ENCODE results near the gene LYVE1. TPM values are rescaled to one million over a fixed set of nuclear protein-coding genes. Genes with fewer than 3 reads are reported as not detected.

Gene LYVE1
- polyA plus RNA-seq, 2 of the 4 experiments (the other 2 are of a cell fraction): 0.04 TPM; not detected in 1

DNA sequence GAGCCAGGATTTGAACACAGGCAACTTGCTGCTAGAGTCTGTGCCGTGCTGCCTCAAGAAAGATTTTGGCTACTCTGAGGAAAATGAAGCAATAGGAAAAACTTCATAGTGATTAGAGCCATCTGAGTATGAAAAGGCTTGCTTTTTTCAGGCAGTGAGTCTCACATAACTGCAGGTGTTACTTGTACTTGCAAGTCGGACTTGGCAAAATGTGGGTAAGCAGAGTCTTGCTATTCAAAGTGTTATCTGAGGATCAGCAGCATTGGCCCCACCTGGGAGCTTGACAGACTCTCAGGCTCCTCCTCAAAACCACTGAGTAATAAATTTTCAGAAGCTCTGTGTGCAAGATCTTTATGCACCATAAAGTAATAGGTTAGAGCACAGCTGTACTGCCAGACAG is 45.5 kb downstream of the LYVE1 start:
- DNase-seq (ENCODE audit: low read depth in 1 of 2, low spot score in 1 of 2) (no peak), FAIRE-seq (no peak), ATAC-seq (no peak)
- POLR2A ChIA-PET: no interaction called here
- no peak for TF ChIP-seq CHD4 (IDR thresholded peaks at IDR 0.05; ENCODE audit: borderline replicate concordance)
- TF ChIP-seq, protein P1, sequence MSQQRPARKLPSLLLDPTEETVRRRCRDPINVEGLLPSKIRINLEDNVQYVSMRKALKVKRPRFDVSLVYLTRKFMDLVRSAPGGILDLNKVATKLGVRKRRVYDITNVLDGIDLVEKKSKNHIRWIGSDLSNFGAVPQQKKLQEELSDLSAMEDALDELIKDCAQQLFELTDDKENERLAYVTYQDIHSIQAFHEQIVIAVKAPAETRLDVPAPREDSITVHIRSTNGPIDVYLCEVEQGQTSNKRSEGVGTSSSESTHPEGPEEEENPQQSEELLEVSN (IDR thresholded peaks at IDR 0.05; ENCODE audit: borderline replicate concordance, low read depth): no peak
- Histone ChIP-seq H3K4me1 (peaks cover 24% of the 10 kb centered on the region), H3K4me2 (no peak overlapping the region), H3K4me3 (no peak overlapping the region), H3K9me3 (no peaks in the 10 kb centered on the region), H3K27ac (no peak overlapping the region)
- WGBS (ENCODE audit: missing lambda C conversion rate): 83% methylated on average over 2 of the region's 2 CpGs
- CTCF ChIA-PET: interaction anchor here (0.6 to 1.8 kb wide), 4 partner anchors 11 to 214 kb away, joined by 3 to 6 read pairs (median 4); partner anchors contain the start of gene RNF141

DNA sequence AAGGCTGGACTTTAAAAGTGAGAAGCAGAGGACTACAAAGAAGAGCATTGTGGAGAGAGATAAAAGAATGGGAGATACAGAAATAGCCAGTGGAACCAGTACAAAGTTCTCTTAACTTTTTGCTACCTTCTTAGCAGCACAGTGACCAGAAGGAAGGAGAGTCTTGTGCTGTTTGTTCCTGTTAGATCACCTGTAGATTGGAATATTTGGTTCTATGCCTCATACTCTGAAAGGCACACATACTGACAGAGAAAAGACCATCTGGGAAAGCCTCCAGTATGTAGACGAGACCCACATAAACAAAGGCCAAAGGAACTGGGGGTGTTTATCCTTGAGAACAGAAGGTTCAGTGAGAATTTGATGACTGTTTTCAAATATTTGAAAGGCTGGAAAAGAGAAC is 46.2 kb downstream of the LYVE1 start:
- no peak overlapping the region for H3K27ac ChIP-seq
- H3K9me3 ChIP-seq: no peaks in the 10 kb centered on the region
- WGBS (ENCODE audit: missing lambda C conversion rate): 93% methylated on average over 1 of the region's 1 CpG
- H3K4me2 ChIP-seq: no peak overlapping the region
- ChIA-PET POLR2A (no interaction called here), CTCF (interaction anchor here (1.7 kb wide), 1 partner anchor 213 kb away, joined by 5 read pairs; no protein-coding TSS in a partner anchor)
- no peak overlapping the region for H3K4me3 ChIP-seq
- FAIRE-seq (no peak), DNase-seq (ENCODE audit: low read depth in 1 of 2, low spot score in 1 of 2) (no peak), ATAC-seq (no peak)
- peaks cover 17% of the 10 kb centered on the region for H3K4me1 ChIP-seq
- no peak for TF ChIP-seq KDM5A (IDR thresholded peaks at IDR 0.05)
- TF ChIP-seq FOSB (CRISPR knock-in tag; IDR thresholded peaks at IDR 0.05): no peak
- TF ChIP-seq ZNF302 (CRISPR knock-in tag; IDR thresholded peaks at IDR 0.05): no peak
- no peak for TF ChIP-seq HOXB13 (CRISPR knock-in tag; IDR thresholded peaks at IDR 0.05; ENCODE audit: low read depth)
- no peak for TF ChIP-seq EHF (CRISPR knock-in tag; IDR thresholded peaks at IDR 0.05)
- TF ChIP-seq, protein P2, sequence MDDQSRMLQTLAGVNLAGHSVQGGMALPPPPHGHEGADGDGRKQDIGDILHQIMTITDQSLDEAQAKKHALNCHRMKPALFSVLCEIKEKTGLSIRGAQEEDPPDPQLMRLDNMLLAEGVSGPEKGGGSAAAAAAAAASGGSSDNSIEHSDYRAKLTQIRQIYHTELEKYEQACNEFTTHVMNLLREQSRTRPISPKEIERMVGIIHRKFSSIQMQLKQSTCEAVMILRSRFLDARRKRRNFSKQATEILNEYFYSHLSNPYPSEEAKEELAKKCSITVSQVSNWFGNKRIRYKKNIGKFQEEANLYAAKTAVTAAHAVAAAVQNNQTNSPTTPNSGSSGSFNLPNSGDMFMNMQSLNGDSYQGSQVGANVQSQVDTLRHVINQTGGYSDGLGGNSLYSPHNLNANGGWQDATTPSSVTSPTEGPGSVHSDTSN (IDR thresholded peaks at IDR 0.05): no peak
- no peak for TF ChIP-seq ESRRA (IDR thresholded peaks at IDR 0.05; ENCODE audit: borderline replicate concordance, low read length)
- no peak for TF ChIP-seq NR3C1 (IDR thresholded peaks at IDR 0.05)
- no peak for TF ChIP-seq TFCP2L1 (CRISPR knock-in tag; IDR thresholded peaks at IDR 0.05)
- TF ChIP-seq SMC3 (IDR thresholded peaks at IDR 0.05): no peak
- no peak for TF ChIP-seq RARB (CRISPR knock-in tag; IDR thresholded peaks at IDR 0.05)
- TF ChIP-seq MYC (IDR thresholded peaks at IDR 0.05; ENCODE audit: borderline replicate concordance, low read length): no peak
- TF ChIP-seq HEYL (CRISPR knock-in tag; IDR thresholded peaks at IDR 0.05): no peak
- TF ChIP-seq NPAS2 (CRISPR knock-in tag; IDR thresholded peaks at IDR 0.05; ENCODE audit: borderline replicate concordance): no peak
- TF ChIP-seq, protein P3, sequence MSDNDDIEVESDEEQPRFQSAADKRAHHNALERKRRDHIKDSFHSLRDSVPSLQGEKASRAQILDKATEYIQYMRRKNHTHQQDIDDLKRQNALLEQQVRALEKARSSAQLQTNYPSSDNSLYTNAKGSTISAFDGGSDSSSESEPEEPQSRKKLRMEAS (IDR thresholded peaks at IDR 0.05): no peak
- TF ChIP-seq TP53 (CRISPR knock-in tag; IDR thresholded peaks at IDR 0.05): no peak
- TF ChIP-seq, protein P4, sequence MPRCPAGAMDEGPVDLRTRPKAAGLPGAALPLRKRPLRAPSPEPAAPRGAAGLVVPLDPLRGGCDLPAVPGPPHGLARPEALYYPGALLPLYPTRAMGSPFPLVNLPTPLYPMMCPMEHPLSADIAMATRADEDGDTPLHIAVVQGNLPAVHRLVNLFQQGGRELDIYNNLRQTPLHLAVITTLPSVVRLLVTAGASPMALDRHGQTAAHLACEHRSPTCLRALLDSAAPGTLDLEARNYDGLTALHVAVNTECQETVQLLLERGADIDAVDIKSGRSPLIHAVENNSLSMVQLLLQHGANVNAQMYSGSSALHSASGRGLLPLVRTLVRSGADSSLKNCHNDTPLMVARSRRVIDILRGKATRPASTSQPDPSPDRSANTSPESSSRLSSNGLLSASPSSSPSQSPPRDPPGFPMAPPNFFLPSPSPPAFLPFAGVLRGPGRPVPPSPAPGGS (IDR thresholded peaks at IDR 0.05): no peak
- TF ChIP-seq, protein P5, sequence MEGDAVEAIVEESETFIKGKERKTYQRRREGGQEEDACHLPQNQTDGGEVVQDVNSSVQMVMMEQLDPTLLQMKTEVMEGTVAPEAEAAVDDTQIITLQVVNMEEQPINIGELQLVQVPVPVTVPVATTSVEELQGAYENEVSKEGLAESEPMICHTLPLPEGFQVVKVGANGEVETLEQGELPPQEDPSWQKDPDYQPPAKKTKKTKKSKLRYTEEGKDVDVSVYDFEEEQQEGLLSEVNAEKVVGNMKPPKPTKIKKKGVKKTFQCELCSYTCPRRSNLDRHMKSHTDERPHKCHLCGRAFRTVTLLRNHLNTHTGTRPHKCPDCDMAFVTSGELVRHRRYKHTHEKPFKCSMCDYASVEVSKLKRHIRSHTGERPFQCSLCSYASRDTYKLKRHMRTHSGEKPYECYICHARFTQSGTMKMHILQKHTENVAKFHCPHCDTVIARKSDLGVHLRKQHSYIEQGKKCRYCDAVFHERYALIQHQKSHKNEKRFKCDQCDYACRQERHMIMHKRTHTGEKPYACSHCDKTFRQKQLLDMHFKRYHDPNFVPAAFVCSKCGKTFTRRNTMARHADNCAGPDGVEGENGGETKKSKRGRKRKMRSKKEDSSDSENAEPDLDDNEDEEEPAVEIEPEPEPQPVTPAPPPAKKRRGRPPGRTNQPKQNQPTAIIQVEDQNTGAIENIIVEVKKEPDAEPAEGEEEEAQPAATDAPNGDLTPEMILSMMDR (IDR thresholded peaks at IDR 0.05): no peak
- TF ChIP-seq POLR2AphosphoS2 (conservative IDR thresholded peaks at IDR 0.05; ENCODE audit: low read length): no peak
